Caco-2 (cell line): Measurements from ENCODE around the gene RRP1B. TPM values are rescaled to one million over a fixed set of nuclear protein-coding genes. Genes with fewer than 3 reads are reported as not detected.
"Not testable (repeated sequence)": the region's sequence is repeated elsewhere in the genome, so short reads cannot be mapped to it uniquely, and the experiment has no call there.

Experiments
- BruUV-seq: library from RNA; stranded (reverse); fragments of 400-500 nt; replicated peaks from 2 replicates; lab custom pipeline; 2021; lab: Mats Ljungman, UMichigan
- CTCF ChIA-PET: fragments of 300-600 bp; sonication (Branson Sonifier 250); formaldehyde crosslinking; loops from one replicate; lab custom pipeline; 2022; ENCODE audit warnings: antibody characterized with exemption; lab: Charles Lee
- POLR2A ChIA-PET: fragments of 300-600 bp; sonication (Branson Sonifier 250); formaldehyde crosslinking; loops from one replicate; lab custom pipeline; 2022; ENCODE audit warnings: antibody characterized with exemption; lab: Charles Lee
- DNase-seq, 2 experiments: peaks; one replicate each; pipeline versions ENCODE4 v3.0.0 to v3.0.0-alpha.2; 2020 to 2022
- H3K27me3 ChIP-seq: replicated peaks from 2 replicates; pipeline ENCODE4 v1.6.0; 2011; ENCODE audit warnings: low read length; ENCODE audit not compliant: control insufficient read depth, insufficient read depth
- H3K36me3 ChIP-seq: 2 replicates; pipeline ENCODE4 v1.5.1; 2011; ENCODE audit warnings: low read length; ENCODE audit not compliant: control insufficient read depth, insufficient read depth
- H3K4me1 ChIP-seq: fragments of 250-450 bp; sonication (Bioruptor Pico); 2 replicates; pipeline ENCODE4 v1.5.1; 2020; ENCODE audit warnings: mild to moderate bottlenecking
- H3K4me3 ChIP-seq: 2 replicates; pipeline ENCODE4 v1.5.1; 2011; ENCODE audit warnings: low read depth, mild to moderate bottlenecking, control low read depth, low read length
- H3K9me3 ChIP-seq: fragments of 250-450 bp; sonication (Bioruptor Pico); 2 replicates; pipeline ENCODE4 v1.5.1; 2020; ENCODE audit warnings: mild to moderate bottlenecking, moderate library complexity
- H3K27ac Mint-ChIP-seq: one replicate; pipeline ENCODE4 v1.8.0; 2022; ENCODE audit warnings: mixed read lengths; ENCODE audit not compliant: unreplicated experiment
- H3K27me3 Mint-ChIP-seq: one replicate; pipeline ENCODE4 v1.8.0; 2022; ENCODE audit warnings: mixed read lengths; ENCODE audit not compliant: insufficient read depth, unreplicated experiment
- H3K36me3 Mint-ChIP-seq: one replicate; pipeline ENCODE4 v1.8.0; 2022; ENCODE audit warnings: mild to moderate bottlenecking, mixed read lengths; ENCODE audit not compliant: insufficient read depth, unreplicated experiment
- H3K4me1 Mint-ChIP-seq: one replicate; pipeline ENCODE4 v1.8.0; 2022; ENCODE audit warnings: low read depth, mixed read lengths; ENCODE audit not compliant: unreplicated experiment
- H3K4me3 Mint-ChIP-seq: one replicate; pipeline ENCODE4 v1.8.0; 2022; ENCODE audit warnings: mild to moderate bottlenecking, moderate library complexity, mixed read lengths; ENCODE audit not compliant: unreplicated experiment
- H3K9me3 Mint-ChIP-seq: one replicate; pipeline ENCODE4 v1.8.0; 2022; ENCODE audit warnings: mixed read lengths; ENCODE audit not compliant: unreplicated experiment
- CTCF ChIP-seq, 2 experiments: fragments of 200-600 bp in 1 of 2; IDR thresholded peaks; 1 replicate in 1 of 2; 2 replicates in 1 of 2; pipeline versions ENCODE4 v1.5.1 to v1.8.0; 2011 to 2022; ENCODE audit warnings: antibody characterized with exemption in 1 of 2, control low read depth in 1 of 2, inconsistent platforms in 1 of 2, low read depth in 1 of 2, low read length in 1 of 2, mild to moderate bottlenecking in 1 of 2, moderate library complexity in 1 of 2; ENCODE audit not compliant: insufficient read depth in 1 of 2, severe bottlenecking in 1 of 2, unreplicated experiment in 1 of 2
- intact Hi-C: fragments of 100-400 bp; cut with micrococcal nuclease; formaldehyde crosslinking; loops from one replicate; pipeline ENCODE4 v1.10.0; 2022; ENCODE audit not compliant: unreplicated experiment
- total RNA-seq: library from RNA; stranded (reverse); gene quantifications from 2 replicates; pipeline ENCODE4 v1.2.3, GENCODE V29; 2022

Gene RRP1B
- total RNA-seq, 1 experiment from 2014 or later: 49.5 TPM

DNA sequence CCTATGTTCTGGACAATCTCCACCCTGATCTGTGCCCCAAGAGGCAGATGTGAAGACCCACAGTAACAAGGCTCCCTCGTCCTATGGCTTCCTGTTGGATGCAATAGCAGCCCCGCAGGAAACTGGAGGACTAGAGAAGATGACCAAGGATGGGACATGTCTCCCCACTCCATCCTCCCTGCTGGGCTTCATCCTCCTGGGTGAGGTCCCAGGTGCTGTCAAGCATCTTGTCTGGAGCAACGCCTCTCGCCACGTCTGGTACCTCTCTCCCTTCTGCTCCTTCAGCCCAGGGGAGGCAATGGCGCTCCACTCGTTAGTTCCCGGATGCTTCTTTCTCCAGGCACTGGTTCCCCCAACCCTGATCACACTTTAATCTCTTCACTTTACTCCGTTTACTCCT, 11.2 kb upstream of the RRP1B start:
- POLR2A ChIA-PET: no interaction called here
- H3K4me1 Mint-ChIP-seq: peaks cover 23% of the 10 kb centered on the region
- intact Hi-C loops: loop anchor here (5.0 kb wide), 2 partner anchors 306 to 726 kb away; no protein-coding TSS in a partner anchor

DNA sequence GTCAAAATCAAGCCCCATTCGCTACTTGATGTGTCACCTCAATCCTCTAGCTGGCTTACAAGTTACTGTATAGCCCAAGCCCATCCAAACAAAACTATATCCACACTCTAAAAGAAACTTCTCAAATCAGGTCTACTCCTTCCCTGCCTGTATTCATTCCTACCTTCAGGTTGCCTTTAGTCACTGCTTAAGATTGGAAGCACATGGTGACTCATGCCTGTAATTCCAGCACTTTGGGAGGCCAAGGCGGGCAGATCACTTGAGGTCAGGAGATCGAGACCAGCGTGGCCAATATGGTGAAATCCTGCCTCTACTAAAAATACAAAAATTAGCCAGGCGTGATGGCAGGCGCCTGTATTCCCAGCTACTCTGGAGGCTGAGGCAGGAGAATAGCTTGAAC, 7.4 kb upstream of the RRP1B start:
- CTCF ChIA-PET, H3K4me3 ChIP-seq, intact Hi-C loops, H3K9me3 ChIP-seq, H3K9me3 Mint-ChIP-seq, H3K27ac Mint-ChIP-seq, H3K4me1 ChIP-seq, H3K4me1 Mint-ChIP-seq, DNase-seq, POLR2A ChIA-PET, H3K4me3 Mint-ChIP-seq, H3K27me3 ChIP-seq, H3K27me3 Mint-ChIP-seq, H3K36me3 Mint-ChIP-seq, H3K36me3 ChIP-seq, BruUV-seq: not testable (repeated sequence)

More for the DNA sequence above, 11.2 kb upstream of the RRP1B start:
- CTCF ChIA-PET: no interaction called here
- BruUV-seq: no TSS peak
- H3K36me3 Mint-ChIP-seq: peaks cover 5% of the 10 kb centered on the region
- no peak for DNase-seq
- Histone ChIP-seq H3K4me1 (peaks cover 24% of the 10 kb centered on the region), H3K27me3 (no peaks in the 10 kb centered on the region), H3K9me3 (no peaks in the 10 kb centered on the region), H3K4me3 (no peak overlapping the region), H3K36me3 (no peaks in the 10 kb centered on the region; the same call in 1 of the 2 replicates)
- no peak for TF ChIP-seq CTCF (IDR thresholded peaks at IDR 0.05; ENCODE audit: insufficient read depth in 1 of 2, low read depth in 1 of 2, low read length in 1 of 2, severe bottlenecking in 1 of 2, unreplicated experiment in 1 of 2)
- H3K9me3 Mint-ChIP-seq: no peaks in the 10 kb centered on the region
- H3K4me3 Mint-ChIP-seq: no peak overlapping the region
- H3K27ac Mint-ChIP-seq: no peak overlapping the region
- H3K27me3 Mint-ChIP-seq: no peaks in the 10 kb centered on the region

GRCh38 chr21:43652616-43653015, 6.7 kb upstream of the RRP1B start:
- no peak for TF ChIP-seq CTCF (IDR thresholded peaks at IDR 0.05; ENCODE audit: insufficient read depth in 1 of 2, low read depth in 1 of 2, low read length in 1 of 2, severe bottlenecking in 1 of 2, unreplicated experiment in 1 of 2)
- ChIA-PET CTCF (no interaction called here), POLR2A (no interaction called here)
- no peaks in the 10 kb centered on the region for H3K9me3 Mint-ChIP-seq
- Histone ChIP-seq H3K4me3 (no peak overlapping the region), H3K4me1 (no peaks in the 10 kb centered on the region), H3K9me3 (no peaks in the 10 kb centered on the region), H3K27me3 (no peaks in the 10 kb centered on the region), H3K36me3 (no peaks in the 10 kb centered on the region)
- H3K4me1 Mint-ChIP-seq: no peaks in the 10 kb centered on the region
- no TSS peak for BruUV-seq
- H3K27ac Mint-ChIP-seq: no peak overlapping the region
- no peaks in the 10 kb centered on the region for H3K36me3 Mint-ChIP-seq
- H3K27me3 Mint-ChIP-seq: no peaks in the 10 kb centered on the region
- intact Hi-C loops: no loop called here
- DNase-seq: no peak
- no peak overlapping the region for H3K4me3 Mint-ChIP-seq

GRCh38 chr21:43653626-43654025, 5.7 kb upstream of the RRP1B start:
- Histone ChIP-seq H3K4me3 (no peak overlapping the region), H3K9me3 (no peaks in the 10 kb centered on the region), H3K27me3 (no peaks in the 10 kb centered on the region), H3K36me3 (no peaks in the 10 kb centered on the region), H3K4me1 (peaks cover 4% of the 10 kb centered on the region)
- DNase-seq: no peak
- Mint-ChIP-seq H3K4me3 (no peak overlapping the region), H3K36me3 (no peaks in the 10 kb centered on the region), H3K9me3 (no peaks in the 10 kb centered on the region), H3K4me1 (no peaks in the 10 kb centered on the region), H3K27ac (no peak overlapping the region), H3K27me3 (no peaks in the 10 kb centered on the region)
- POLR2A ChIA-PET: no interaction called here
- CTCF ChIA-PET: no interaction called here
- BruUV-seq: no TSS peak
- TF ChIP-seq CTCF (IDR thresholded peaks at IDR 0.05; ENCODE audit: insufficient read depth in 1 of 2, low read depth in 1 of 2, low read length in 1 of 2, severe bottlenecking in 1 of 2, unreplicated experiment in 1 of 2): no peak
- intact Hi-C loops: no loop called here
